ENCODE measurements around the gene CTNNA1.

GRCh38 chr5:138833080-138833479 is 79.9 kb downstream of the CTNNA1 start:
- TF ChIP-seq EP300 (IDR thresholded peaks at IDR 0.05; ENCODE audit: borderline replicate concordance in 1 of 2, low read depth in 1 of 2, low read length in 1 of 2) (no peak), JUND (IDR thresholded peaks at IDR 0.05) (no peak), RFX5 (IDR thresholded peaks at IDR 0.05; ENCODE audit: low read length) (no peak), TEAD4 (IDR thresholded peaks at IDR 0.05; ENCODE audit: borderline replicate concordance, insufficient read depth) (no peak), CTCF (IDR thresholded peaks at IDR 0.05) (no peak), RAD21 (IDR thresholded peaks at IDR 0.05; ENCODE audit: low read length) (no peak)

All from SK-N-SH (cell line).